Right ventricle myocardium inferior (tissue), 1 donor: ENCODE results near the gene LAMA2. TPM values are rescaled to one million over a fixed set of nuclear protein-coding genes. Genes with fewer than 3 reads are reported as not detected.
A peak's percentile ranks its signal among the peaks of the same experiment; 100 is the strongest.

ENCODE experiments used
- ATAC-seq: fragments of 200-7000 bp; cut with Tn5 transposase; one replicate; pipeline ENCODE4 v1.9.1; 2020; ENCODE audit warnings: mild to moderate bottlenecking, moderate library complexity
- DNase-seq: peaks from one replicate; pipeline ENCODE4 v3.0.0; 2021; ENCODE audit errors: missing footprints
- intact Hi-C: fragments of 100-400 bp; cut with DNase I; formaldehyde crosslinking; loops from one replicate; pipeline ENCODE4 v1.11.0; 2022
- total RNA-seq: library from RNA; stranded (reverse); fragmentation: NEBNext Ultra II Directional; extraction: Animal tissue kit (Norgen Biotek cat#: 25700); gene quantifications from one replicate; pipeline ENCODE4 v1.2.1, GENCODE V29; 2021
- donor health status: DM: no; HTN: yes; CAD: no; lungs with severe emphysema.

The LAMA2 gene
- total RNA-seq, 1 donor from 2014 or later, result 119 TPM

DNA sequence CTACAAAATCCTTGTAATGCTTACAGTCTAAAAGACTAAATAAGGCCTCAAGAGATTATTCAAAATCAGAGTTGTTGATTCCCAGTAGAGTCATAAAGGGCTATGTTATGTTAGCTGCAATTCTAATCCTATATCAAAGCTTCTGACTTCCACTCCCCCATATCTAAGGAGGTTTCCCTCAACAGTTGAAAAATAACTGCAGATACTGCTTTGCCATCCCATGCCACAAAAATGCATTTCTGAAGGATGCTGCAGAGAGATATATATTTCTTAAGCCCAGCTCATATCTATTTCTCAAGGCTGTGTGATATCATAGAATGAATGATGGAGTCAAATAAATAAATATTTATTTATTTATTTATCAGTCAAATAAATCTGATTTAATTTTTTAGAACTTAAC lies 332.3 kb downstream of the LAMA2 start:
- intact Hi-C loops, result no loop called here
- DNase-seq (no peak), ATAC-seq (no peak)

DNA sequence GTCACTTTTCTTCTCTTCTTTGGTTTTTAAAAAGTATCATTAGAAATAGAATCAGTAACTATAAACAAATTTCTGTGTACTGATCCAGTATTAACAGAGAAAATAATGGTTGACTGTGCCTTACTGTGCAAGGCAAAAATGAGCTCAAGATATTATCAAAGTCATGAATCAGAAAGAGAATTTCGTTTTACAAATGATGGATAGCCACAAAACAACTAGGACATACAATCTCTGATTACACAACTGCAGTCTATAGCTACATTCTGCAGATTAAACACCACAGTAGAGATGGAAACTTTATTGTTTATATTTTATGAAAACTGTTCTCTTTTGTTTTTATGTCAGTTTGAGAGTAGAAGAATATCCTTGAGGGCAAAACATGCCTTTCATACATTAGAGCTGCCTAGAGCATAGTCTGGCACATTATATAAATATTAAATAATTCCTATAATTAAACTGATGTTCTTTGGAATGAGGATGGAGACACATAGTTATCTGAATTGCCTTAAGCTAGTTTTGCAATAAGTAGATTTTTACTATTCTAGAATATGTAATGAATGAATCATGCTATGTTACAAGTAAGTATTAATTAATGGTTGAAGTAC lies 333.1 kb downstream of the LAMA2 start:
- ATAC-seq (no peak), DNase-seq (no peak)
- intact Hi-C loops, result no loop called here

DNA sequence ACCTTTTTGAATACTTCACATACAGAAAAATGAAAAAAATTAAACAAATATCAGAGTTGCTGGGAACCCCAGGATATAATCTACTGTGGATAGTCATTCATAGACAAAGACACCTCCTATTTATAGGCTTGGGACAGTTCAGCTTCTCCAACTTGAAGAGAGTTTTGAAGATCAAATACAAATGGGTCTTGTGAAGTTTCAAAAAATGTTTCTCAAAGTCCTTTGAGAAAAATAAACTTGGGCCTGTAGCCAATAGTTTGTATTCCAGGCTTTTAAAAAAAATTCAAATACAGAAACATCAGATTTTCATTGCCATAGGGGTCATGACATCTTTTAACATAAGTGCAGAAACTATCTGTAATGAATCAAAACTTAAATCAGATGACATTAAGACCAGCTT lies 334.8 kb downstream of the LAMA2 start:
- DNase-seq, result no peak
- intact Hi-C loops, result no loop called here
- ATAC-seq, result no peak

DNA sequence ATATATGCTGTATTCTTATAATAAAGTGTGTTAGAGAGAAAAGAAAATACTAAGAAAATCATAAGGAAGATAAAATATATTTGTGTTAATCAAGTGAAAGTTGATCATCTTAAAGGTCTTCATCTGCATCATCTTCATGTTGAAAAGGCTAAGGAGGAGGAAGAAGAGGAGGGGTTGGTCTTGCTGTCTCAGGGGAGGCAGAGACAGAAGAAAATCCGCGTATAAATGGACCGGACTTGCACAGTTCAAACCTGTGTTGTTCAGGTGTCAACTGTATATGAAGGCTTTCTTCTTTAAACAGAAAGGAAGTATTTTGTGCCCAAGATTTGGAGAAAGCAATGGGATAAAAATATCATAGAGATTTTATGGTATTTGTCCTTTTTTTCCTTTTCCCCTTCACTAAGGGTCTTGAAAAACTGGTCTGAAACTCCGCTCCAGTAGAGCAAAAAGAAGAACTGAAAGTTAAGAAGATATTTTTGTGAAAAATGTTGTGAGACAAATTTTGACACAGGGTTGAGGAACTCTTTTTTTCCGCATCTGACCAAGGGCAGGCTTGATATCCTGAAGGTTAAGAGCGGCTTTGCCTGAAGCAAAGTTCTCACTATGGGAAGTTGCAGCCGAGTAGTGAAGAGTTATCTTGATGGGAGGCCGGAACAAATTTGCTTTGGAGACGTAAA lies 350.7 kb downstream of the LAMA2 start:
- DNase-seq (no peak), ATAC-seq (no peak)
- intact Hi-C loops, result no loop called here

DNA sequence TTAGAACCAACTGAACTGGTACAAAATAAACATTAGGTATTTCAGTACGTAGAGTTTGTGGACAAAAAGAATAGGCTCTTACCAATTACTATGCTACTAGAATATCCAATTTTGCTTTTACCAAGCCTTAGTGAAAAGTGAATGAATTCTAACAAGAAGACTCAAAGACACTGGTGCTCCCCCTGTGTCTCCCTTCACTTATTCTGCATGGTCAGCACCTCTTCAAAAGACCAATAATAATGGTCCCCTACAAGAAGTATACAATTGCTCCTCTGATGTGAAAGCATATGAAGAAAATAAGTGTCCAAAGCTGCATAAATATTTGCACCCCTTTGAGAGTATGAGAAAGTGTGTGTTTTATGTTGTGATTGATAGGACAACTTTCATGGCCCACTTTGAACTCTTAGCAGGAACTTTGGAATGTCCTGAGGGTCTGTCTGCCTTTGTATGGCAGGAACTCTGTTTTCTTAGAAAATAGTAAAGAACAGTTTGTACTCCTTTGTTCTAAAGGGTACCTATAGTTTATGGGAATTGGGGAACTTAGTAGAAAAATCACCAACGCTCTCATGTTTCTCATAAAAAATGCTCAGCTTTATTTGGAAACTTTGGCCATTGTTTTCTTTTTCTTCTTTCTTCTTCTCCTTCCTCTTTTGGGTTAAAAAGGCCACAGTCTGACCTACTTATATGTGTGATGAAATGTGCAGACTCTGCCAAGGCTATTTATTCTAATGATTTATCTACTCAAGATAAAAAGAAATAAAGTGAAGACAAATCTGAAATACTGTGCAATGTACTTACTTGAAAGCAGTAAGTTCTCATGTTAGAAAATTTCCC lies 352.4 kb downstream of the LAMA2 start:
- intact Hi-C loops, result no loop called here
- no peak for DNase-seq
- ATAC-seq, result peak; percentile 49

DNA sequence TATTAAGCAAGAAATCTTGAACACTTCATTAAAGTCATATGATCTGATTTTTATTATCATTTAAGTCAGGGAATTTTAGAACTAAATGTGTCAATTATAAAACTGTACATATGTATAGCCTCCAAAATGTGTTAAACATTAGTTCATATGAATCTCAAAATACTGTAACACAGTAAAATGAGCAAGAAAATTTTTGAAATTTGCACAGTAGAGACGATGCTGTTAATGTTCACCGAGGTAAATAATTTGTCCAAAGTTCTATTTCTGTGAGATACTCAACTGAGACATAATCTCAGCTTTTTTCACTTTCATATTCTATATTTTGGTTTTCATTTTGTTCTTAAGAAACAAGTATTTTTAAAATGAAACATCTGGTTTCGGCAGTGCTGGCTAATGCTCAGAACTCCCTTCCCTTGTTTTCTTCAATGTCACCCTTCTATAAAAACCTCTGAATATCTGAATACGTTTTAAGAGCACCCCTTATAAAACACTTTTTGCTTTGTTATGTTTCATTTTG lies 353.1 kb downstream of the LAMA2 start:
- DNase-seq (no peak), ATAC-seq (no peak)
- intact Hi-C loops, result no loop called here

DNA sequence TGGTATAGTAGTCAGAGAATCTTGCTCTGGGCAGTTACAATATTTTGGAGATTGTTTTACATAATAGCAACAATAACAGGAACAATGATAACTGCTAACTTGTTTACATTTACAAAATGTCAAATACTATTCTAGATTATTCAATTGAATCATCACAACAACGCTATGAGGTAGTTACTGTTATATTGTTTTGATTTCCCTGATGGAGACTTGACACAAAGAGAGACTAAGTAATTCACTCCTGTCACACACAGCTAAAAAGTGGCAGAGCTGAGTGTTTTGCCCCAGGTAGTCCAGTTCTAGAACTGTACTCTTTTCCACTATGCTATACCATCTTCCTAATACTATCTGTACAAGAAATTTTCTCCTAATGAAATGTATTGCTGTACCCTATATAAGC lies 356.1 kb downstream of the LAMA2 start:
- ATAC-seq (no peak), DNase-seq (no peak)
- intact Hi-C loops, result no loop called here

DNA sequence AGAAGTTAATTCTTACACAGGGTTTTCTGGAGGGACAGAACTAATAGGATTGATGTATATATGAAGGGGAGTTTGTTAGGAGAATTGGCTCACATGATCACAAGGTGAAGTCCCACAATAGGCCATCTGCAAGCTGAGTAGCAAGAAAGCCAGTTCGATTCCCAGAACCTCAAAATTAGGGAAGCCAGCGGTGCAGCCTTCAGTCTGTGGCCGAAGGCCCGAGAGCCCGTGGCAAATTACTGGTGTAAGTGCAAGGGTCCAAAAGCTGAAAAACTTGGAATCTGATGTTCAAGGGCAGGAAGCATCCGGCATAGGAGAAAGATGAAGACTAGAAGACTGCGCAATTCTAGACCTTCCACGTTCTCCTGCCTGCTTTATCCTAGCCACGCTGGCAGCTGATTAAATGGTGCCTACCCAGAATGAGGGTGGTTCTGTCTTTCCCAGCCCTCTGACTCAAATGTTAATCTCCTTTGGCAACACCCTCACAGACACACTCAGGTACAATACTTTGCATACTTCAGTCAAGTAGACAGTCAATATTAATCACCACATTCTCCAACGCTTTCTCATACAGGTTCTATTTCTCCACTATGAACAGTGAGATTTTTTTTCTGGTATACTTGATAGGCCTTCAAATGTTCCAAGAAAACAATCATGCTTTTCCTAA lies 357.0 kb downstream of the LAMA2 start:
- intact Hi-C loops, result no loop called here
- no peak for ATAC-seq

DNA sequence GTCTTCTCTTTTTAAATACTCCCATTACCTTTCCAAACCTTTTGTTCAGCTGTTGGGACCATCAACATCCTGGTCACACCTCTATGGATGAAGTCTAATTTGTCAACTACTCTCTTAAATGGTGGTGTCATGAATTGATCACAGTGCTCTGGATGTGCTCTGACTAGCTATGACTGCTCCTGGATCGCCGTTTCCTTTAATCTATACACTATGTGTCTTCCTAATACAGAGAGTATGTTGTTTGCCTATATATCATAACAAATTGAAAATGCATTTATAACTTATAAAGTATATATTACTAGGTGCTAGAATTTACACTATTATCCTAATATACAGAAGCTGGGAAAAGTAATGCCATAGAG lies 357.5 kb downstream of the LAMA2 start:
- intact Hi-C loops, result no loop called here
- no peak for DNase-seq

More for the DNA sequence above, 357.0 kb downstream of the LAMA2 start:
- DNase-seq, result no peak

DNA sequence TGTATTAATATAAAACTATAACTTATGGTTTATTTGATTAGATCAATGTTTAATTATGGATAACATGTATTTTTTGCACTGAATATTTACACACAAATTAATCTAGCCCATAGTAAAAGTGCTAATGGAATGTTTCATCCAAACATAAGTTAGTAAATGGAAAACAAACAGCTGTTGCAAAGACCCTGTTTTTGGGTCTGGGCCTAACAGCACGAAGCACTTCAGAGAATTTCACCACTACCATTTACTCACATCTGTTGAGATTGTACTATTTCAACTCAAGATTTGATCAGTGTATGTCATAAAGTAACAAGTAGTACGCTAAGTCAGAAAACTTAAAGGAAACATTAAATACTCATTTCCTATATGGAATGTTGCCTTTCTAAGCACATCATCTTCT lies 359.6 kb downstream of the LAMA2 start:
- no peak for ATAC-seq

More for the DNA sequence above, 357.5 kb downstream of the LAMA2 start:
- no peak for ATAC-seq

DNA sequence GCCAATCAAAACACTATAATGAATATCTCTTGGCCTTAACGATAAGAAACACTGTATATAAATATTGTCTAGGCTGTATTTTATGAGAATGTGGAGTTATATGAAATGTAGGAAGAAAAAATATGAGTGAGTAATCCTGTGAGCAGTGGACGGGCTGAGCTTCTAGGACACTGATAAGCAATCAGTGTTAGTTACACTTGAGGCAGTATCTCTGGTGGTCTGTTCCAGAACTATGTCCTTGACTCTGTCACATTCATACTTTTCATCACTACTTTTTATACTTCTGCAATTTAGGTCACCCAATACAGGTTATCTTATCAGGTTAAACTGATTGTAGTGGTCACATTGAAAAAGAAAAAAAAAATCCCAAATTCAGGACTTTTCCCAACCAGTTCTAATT lies 360.4 kb downstream of the LAMA2 start:
- intact Hi-C loops, result no loop called here
- peak; percentile 79 for ATAC-seq
- no peak for DNase-seq

More for the DNA sequence above, 359.6 kb downstream of the LAMA2 start:
- DNase-seq, result no peak
- intact Hi-C loops, result no loop called here

DNA sequence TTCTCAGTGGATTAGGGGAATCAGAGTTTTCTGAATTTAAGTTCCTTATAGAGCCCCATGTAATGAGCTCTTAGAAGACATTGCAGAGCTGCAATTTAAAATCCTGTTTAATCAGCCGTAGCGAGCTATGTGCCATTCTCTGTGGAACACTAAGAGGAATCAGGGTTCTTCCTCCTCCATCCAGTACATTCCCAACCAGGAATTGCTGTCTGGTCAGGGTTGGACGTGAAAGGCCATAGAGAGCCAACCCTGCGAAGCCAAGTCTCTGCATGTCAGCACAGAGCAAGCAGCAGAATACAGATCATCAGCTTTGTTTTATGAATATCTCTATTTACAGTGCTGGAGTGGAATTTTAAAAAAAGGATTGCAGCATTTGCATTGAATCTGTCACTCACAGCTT lies 366.0 kb downstream of the LAMA2 start:
- intact Hi-C loops, result loop anchor here (5.0 kb wide), 1 partner anchor 112 kb away; no protein-coding TSS in a partner anchor
- DNase-seq, result no peak
- peak; percentile 76 for ATAC-seq

DNA sequence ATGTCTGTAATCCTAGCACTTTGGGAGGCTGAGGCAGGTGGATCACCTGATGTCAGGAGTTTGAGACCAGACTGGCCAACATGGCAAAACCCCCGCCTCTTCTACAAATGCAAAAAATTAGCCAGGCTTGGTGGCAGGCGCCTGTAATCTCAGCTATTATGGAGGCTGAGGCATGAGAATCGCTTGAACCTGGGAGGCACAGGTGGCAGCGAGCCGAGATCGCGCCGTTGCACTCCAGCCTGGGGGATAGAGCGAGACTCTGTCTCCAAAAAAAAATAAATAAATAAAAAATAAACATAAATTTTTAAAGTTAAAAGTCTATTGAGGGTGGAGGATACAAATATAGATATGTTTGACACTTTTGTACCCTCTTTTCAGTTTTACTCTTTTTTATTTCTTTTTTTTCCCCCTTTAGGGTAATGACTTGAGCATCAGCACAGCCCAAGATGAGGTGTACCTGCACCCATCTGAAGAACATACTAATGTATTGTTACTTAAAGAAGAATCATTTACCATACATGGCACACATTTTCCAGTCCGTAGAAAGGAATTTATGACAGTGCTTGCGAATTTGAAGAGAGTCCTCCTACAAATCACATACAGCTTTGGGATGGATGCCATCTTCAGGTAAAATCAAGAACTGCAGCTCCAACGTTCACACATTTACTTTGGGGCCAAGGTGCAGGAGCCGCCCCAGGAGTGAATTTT lies 368.9 kb downstream of the LAMA2 start:
- intact Hi-C loops, result loop anchor here (5.0 to 10.0 kb wide), 3 partner anchors 367 to 527 kb away; partner anchors contain the start of gene LAMA2
- ATAC-seq (no peak), DNase-seq (no peak)

DNA sequence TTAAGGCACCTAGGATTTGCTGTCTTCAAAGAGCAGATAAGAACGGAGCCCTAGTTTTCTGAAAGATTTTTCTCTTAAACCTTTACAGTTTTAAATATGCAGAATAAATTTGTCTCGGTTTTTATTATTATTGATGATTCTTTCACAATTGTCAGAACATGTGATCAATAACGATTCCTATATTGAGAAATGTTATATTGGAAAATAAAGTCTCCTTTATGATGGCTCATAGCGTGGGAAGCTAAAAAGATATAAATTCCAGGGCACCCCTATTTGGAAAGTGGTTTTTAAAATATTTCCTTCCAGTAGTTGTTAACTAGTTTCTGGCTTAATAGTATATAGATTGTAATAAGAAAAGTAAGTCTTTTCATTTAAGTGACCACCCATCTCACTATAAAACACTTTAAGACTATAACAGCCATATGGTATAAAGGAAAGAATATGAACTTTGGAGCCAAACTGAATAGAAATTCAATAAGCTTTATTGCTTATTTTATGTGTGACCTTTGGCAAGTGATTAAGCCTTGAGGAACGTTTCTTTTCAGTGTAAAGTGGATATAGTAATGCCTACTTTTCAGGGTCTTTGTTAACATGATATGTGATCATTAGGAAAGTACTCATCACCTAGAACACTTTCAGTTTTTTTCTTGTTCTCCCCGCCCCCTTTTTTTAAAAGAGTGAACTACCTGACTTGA lies 369.6 kb downstream of the LAMA2 start:
- no peak for ATAC-seq
- no peak for DNase-seq
- intact Hi-C loops, result loop anchor here (5.0 to 10.0 kb wide), 3 partner anchors 368 to 528 kb away; partner anchors contain the start of gene LAMA2

DNA sequence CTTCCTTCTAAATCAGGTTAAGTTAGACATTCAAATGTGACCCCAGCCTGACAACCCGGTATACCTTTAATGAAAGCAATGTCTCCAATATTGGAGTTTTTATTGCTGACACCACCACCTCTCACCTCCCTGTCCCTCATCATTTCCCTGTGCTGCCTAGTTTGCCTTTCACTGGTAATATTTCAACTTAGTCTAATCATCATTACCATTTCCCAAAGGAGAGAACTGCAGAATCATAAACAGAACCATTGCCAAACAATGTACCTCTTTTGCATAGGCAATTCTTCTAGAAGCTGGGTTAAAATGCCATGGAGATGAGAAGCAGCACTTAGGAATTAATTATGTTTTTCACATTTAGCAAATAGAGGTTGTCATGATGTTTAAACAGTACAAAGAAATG lies 370.3 kb downstream of the LAMA2 start:
- DNase-seq, result no peak
- intact Hi-C loops, result loop anchor here (5.0 to 10.0 kb wide), 3 partner anchors 368 to 528 kb away; partner anchors contain the start of gene LAMA2
- no peak for ATAC-seq

DNA sequence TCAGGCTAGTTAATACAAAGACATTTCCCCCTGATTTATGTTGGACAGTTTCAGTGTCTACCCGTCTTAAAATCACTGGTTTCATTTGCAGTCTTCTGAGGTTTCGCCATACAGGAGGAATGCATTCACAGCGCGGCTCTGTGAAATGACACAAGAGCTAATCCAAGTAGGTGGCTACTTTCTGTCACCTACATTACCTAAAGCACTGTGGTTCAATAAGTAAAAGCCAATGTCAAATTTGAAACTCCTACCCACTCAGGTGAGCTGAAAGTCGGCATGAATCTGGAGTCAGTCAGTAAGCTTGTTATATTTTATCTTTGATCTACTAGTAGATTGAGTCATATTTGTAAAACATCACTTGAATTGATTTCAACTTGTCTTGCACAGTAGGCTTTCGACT lies 370.8 kb downstream of the LAMA2 start:
- intact Hi-C loops, result loop anchor here (5.0 to 10.0 kb wide), 3 partner anchors 369 to 529 kb away; partner anchors contain the start of gene LAMA2
- no peak for DNase-seq
- no peak for ATAC-seq

DNA sequence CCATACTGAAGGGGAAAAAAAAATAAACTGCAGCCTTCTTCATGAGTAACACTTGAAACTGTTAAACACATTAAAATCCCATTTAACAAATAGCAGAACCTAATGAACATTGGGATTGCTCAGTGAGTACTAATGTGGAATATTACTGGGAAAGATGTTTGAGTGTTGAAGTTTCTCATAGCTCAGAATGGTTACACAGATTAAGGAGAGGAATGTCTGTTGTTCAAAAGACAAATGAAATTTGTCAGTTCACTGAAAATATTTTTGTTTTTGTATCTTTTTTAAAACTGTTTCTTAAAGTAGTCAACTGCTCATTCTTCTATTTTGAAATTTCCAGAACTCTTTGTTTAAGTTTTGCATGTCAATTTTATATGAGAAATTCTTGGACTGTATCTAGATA lies 374.3 kb downstream of the LAMA2 start:
- ATAC-seq (no peak), DNase-seq (no peak)
- intact Hi-C loops, result loop anchor here (10.0 kb wide), 2 partner anchors 372 to 532 kb away; partner anchors contain the start of gene LAMA2

DNA sequence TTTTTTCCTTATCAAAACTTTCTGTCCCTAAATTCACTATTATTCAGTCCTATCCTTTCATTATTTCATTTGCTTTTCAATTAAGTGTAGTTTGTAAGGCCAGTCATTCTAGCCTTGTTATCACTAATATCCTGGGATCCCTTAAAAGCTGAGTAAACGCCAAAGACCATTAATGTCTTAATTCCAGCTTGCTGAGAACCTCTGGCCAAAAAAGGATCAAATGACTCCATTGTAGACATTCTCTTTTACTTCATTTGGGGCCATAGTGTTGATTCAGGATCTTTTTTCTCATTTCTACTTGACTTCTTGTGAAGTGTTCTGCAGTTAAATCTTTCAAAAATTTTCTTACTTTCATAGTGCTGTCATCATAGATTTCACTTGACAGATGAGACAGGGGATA lies 379.7 kb downstream of the LAMA2 start:
- no peak for DNase-seq
- intact Hi-C loops, result no loop called here
- ATAC-seq, result no peak
